ENCODE measurements around the gene PPP1R3F.
"Not testable (repeated sequence)": the region's sequence is repeated elsewhere in the genome, so short reads cannot be mapped to it uniquely, and the experiment has no call there.

The PPP1R3F gene

GRCh38 chrX:49276207-49276606 lies 6.6 kb downstream of the PPP1R3F start:
- no peak for DNase-seq (ENCODE audit: low read depth)

GRCh38 chrX:49276671-49277534 lies 7.3 kb downstream of the PPP1R3F start:
- DNase-seq (ENCODE audit: low read depth) = no peak

GRCh38 chrX:49277535-49277830 lies 7.9 kb downstream of the PPP1R3F start:
- no peak for DNase-seq (ENCODE audit: low read depth)

DNA sequence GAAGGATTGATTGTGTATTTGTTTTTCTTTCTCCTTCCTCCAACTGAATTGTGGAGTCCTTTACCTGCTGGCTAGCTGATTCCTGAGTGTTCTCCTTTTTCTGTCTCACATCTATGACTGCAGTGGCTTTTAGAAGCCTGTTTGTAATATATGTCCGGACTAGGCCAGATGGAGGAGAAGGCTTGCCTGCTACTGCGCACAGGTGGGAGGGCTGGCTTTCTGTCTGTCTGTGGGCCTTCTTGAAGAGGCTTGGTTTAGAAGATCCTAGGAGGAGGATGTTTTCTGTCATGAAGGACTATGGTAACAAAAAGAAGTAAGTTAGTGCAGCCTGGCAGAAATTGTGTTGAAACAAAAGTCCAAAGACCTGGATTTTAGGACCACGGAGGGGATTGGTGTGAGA lies 8.5 kb downstream of the PPP1R3F start:
- DNase-seq (ENCODE audit: low read depth) = no peak

DNA sequence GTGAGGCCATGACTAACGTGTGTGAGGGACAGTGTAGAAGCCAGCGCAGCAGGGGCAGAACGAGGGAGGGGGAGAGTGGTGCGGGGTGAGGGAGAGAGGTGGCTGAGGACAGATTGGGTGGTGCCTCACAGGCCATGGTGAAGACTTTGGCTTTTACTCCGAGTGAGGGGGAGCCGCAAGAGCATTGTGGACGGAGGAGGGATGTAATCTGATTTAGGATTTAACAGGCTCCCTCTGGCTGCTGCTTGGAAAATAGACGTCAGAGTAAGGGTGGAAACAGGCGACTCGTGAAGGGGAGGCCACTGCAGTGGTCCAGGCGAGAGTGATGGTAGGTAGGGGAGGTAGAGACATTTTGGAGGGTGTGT lies 13.0 kb downstream of the PPP1R3F start:
- no peak for DNase-seq (ENCODE audit: low read depth)

GRCh38 chrX:49284212-49284611 lies 14.6 kb downstream of the PPP1R3F start:
- no peak for DNase-seq (ENCODE audit: low read depth)

DNA sequence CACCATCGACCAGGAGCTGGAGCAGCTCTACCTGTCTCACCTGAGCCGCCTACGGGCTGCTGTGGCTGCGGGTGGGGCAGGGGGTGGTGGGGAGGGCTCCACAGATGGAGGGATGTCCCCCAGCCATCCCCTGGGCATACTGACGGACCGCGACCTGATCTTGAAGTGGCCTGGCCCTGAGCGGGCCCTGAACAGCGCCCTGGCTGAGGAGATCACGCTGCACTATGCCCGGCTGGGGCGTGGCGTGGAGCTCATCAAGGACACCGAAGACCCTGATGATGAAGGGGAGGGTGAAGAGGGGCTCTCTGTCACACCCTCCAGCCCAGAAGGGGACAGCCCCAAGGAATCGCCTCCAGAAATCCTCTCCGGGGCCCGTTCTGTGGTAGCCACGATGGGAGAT lies 16.5 kb downstream of the PPP1R3F start:
- DNase-seq (ENCODE audit: low read depth) = no peak

DNA sequence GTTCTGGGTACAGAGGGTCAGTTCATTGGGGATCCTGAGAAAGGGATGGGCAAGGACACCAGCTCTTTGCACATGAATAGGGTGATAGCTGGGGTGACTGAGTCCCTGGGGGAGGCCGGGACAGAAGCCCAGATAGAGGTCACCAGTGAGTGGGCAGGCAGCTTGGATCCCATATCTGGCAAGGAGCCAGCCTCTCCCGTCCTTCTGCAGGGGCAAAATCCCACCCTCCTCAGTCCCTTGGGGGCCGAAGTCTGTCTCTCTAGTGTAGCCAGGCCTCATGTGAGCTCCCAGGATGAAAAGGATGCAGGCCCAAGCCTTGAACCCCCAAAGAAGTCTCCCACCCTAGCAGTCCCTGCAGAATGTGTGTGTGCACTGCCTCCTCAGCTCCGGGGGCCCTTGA lies 17.0 kb downstream of the PPP1R3F start:
- no peak for DNase-seq (ENCODE audit: low read depth)

DNA sequence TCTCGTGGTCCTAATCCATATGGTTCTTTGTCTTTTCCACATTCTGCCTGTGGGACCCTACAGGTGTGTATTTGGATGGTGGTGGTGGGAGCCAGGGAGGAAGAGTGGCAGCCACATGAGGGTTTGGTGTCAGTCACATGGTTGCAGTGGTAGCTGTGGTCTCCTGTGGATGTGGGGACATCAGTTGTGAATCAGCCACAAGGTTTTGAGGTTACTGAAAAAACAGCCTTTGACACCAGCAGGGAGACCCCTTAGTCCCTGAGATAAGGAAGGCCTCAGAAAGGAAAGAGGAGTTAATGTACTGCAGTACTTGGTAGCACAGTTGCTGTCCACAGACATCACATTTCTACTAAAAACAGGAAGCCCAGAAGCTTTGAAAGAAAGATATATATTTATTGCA lies 18.1 kb downstream of the PPP1R3F start:
- no peak for DNase-seq (ENCODE audit: low read depth)

GRCh38 chrX:49290215-49290614 lies 20.6 kb downstream of the PPP1R3F start:
- DNase-seq (ENCODE audit: low read depth) = no peak

DNA sequence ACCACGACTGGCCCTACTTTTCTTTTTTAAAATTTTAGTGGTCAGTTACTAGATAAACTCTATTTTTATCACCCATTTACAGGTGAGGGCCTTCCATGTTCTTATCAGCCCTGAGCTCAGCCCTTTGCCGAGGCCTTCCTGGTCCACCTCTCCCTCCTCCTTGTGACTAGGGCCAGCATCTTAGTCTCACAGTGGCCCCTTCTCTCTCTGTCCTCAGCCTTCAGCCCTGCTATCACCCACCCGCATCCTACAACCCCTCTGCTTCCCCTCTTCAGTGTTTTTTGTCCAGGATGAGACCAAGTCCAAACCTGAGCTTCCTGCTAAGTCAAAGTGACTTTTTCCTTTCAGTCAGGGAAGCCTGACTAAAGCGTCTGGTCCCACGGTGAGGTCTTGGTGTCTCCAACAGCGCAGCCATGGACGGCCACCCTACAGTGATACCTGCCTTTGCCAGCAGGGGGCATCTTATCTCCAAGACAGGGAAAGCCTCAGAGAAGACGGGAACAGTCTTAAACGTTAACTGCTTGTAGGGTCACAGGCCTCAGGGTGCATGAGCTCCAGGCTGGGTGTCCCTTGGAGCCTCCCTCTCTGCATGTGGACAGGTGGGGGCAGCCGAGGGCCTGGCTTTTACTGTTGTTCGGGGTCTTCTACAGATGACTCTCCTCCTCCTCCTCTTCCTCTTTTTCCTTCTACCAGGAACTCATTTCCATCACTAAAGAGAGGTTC lies 22.2 kb downstream of the PPP1R3F start:
- DNase-seq (ENCODE audit: low read depth) = peak; percentile 43

DNA sequence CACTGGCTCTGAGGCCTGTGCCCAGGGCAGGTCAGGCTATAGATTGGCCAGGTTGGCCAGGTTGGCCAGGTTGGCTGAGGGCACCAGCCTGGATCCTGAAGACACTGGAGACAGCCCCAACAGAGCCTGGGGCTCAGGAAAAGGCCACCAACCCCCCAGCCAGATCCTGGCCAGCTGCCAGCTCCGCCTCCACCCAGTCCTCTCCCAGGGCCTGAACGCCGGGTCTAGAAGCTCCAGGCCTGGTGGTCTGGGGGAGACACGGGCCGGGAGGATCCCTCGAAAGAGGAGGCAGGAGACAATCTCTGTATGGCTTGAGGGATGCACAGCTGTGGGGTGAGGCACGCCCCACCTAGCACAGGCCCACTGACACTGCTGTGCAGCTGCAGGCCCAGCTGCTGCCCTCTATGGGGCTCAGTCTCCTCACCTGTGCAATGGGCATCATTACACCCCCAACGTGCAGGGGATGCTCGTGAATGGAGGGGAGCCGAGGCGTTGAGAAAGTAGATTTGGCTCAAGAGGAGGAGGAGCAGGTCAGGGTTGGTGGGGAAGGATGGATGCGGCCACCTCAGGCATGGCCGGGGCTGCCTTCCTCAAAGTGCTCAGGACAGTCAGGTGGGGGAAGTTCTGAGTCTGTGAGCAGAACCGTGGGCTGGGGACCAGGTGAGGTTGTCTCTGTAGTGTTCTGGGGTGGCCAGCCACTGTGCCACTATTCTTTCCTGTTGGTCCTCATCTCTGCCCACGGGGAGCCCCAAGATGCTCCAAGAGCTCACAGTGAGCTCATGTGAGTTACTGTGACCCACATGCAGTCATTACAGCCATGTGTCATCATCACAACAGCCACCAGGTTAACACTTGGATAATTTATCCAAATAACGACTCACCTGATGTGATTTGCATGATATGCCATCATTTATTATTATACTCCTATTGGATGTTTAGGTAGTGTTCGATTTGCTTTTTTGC lies 23.1 kb downstream of the PPP1R3F start:
- no peak for DNase-seq (ENCODE audit: low read depth)

DNA sequence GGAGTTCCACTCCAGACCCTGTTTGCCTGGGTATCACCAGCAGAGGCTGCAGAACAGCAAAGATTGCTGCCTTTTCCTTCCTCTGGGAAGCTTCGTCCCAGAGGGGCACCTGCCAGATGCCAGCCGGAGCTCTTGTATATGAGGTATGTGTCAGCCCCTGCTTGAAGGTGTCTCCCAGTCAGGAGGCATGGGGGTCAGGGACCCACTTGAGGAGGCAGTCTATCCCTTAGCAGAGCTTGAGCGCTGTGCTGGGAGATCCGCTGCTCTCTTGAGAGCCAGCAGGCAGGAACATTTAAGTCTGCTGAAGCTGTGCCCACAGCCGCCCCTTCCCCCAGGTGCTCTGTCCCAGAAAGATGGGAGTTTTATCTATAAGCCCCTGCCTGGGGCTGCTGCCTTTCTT lies 29.7 kb downstream of the PPP1R3F start:
- DNase-seq (ENCODE audit: low read depth) = not testable (repeated sequence)

DNA sequence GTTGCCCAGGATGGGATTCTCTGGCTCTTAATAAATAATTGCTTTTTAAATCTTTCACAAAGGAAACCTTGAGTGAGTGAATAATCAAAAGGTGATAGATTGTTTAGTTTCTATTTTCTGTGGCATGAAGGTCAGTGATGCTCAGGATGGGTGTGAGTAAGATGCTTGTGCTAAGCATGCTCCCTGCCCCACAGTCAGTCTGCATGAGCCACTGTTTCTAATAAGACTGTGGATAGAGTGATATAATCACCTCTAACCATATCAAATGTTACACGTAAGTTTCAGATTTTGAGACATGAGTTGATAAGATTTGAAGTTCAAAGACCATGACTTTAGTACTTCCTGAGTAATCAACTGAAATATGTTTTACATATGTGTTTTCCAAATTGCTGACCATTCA lies 31.1 kb downstream of the PPP1R3F start:
- no peak for DNase-seq (ENCODE audit: low read depth)

DNA sequence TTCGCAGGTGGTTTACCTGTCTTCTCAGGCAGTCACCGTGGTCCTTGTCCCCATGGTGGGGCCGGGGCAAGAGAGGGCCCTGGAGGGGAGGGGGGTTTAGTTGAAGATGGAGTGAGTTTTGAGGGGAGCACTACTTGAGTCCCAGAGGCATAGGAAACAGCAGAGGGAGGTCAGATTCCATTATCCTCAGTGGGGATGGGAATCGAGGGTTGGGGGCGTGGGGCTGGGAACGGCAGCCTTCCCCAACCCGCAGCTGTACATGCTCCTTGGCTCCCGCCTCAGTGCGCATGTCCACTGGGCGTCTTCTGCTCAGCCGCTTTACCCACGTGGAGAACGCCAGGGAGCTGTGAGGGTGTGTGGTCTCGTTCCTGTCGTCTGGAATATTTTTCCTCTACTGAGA lies 33.8 kb downstream of the PPP1R3F start, which contains the start of gene GAGE10:
Gene GAGE10, plus strand, starts transcription at position 301 of the 400 bp plus-strand sequence. CDS start 1,214 bp downstream, outside the sequence.
- no peak for DNase-seq (ENCODE audit: low read depth)

DNA sequence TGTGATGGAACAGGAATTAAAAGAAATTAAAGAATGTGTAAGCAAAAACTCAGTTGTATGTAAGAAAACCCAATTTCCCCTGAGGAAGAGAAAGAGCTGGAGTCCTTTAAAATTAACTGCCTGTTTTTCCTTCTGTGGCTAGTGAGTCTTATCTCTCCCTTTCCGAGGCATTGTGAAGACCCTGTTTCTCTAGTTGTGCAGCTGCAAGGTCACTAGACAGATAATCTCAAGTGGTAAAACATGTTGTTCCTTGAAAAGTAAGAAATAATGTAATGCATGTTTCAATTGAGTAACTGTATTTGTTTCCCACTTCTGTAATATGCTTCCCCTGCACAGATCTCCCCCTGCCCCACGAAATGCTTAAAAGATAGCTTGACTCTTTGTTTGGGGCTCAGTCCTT lies 38.2 kb downstream of the PPP1R3F start:
- not testable (repeated sequence) for DNase-seq (ENCODE audit: low read depth)

DNA sequence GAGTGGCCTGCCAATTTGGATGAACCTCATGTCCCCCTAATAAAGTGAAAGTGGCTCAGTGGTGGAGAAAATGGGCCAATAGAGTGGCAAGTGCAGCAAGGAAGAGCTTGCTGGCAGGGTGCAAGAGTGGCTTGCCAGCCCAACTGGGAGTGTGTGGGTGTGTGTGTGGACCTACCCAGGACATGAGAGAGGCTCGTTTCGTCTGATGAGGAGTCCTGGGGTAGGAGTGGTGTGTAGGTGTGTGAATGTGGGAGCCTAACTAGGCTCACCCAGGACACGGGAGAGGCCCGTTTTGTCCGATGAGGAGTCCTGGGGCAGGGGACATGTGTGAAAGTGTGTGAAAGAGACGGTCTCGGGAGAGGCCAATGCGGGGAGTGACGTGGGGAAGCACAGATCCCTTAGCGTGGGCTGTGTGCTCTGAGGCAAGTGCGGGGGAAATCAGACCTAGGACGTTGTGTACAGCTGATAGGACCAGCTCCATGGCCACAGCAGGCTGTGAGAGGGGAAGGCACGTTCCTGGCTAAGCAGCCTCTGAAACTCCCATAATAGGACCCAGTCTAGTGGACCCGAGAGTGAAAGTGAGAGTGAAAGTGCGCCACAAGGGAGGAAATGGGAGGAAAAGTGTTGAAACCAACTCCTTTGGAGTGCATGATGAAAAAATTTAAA lies 39.1 kb downstream of the PPP1R3F start:
- DNase-seq (ENCODE audit: low read depth) = no peak

- no peak for DNase-seq (ENCODE audit: low read depth)
Observed at GRCh38 chrX:49309401-49309981, 39.9 kb downstream of the PPP1R3F start.

DNA sequence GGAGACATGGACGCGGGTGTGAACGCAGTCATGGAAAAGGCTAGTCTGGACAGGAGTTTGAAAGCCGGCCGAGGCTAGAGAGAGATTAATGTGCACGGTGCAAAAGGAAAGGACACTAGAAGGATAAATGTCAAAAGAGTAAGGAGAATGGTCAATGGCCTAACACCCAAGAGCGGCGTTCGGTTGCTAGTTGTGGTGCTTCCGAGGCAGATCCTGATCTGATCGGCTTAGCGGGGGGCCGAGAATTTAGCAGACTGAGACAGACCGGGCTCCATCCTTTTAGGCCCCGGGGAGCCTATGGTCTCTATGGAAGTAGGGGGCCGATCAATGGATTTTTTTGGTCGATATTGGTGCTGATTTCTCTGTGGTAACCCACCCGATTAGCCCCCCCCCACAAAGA lies 40.8 kb downstream of the PPP1R3F start:
- no peak for DNase-seq (ENCODE audit: low read depth)

GRCh38 chrX:49312176-49312575 lies 42.6 kb downstream of the PPP1R3F start:
- no peak for DNase-seq (ENCODE audit: low read depth)

GRCh38 chrX:49316085-49316484 lies 46.5 kb downstream of the PPP1R3F start:
- DNase-seq (ENCODE audit: low read depth) = no peak
